ENCODE results near the gene CPTP.

Gene CPTP

GRCh38 chr1:1296070-1297061, 28.2 kb upstream of the CPTP start:
- no peak for TF ChIP-seq GATA2 (IDR thresholded peaks at IDR 0.05; ENCODE audit: low read depth, low read length)
- no peak for TF ChIP-seq GATA3 (IDR thresholded peaks at IDR 0.05; ENCODE audit: low read depth, low read length)

- TF ChIP-seq GATA2 (IDR thresholded peaks at IDR 0.05; ENCODE audit: low read depth, low read length) (no peak), GATA3 (IDR thresholded peaks at IDR 0.05; ENCODE audit: low read depth, low read length) (no peak)
Measured at GRCh38 chr1:1297802-1298424, 26.7 kb upstream of the CPTP start.

- TF ChIP-seq GATA3 (IDR thresholded peaks at IDR 0.05; ENCODE audit: low read depth, low read length) (no peak), GATA2 (IDR thresholded peaks at IDR 0.05; ENCODE audit: low read depth, low read length) (no peak)
Measured at GRCh38 chr1:1298861-1299685, 25.5 kb upstream of the CPTP start.

- TF ChIP-seq GATA2 (IDR thresholded peaks at IDR 0.05; ENCODE audit: low read depth, low read length) (no peak), GATA3 (IDR thresholded peaks at IDR 0.05; ENCODE audit: low read depth, low read length) (no peak)
Measured at GRCh38 chr1:1299686-1300351, 24.8 kb upstream of the CPTP start.

DNA sequence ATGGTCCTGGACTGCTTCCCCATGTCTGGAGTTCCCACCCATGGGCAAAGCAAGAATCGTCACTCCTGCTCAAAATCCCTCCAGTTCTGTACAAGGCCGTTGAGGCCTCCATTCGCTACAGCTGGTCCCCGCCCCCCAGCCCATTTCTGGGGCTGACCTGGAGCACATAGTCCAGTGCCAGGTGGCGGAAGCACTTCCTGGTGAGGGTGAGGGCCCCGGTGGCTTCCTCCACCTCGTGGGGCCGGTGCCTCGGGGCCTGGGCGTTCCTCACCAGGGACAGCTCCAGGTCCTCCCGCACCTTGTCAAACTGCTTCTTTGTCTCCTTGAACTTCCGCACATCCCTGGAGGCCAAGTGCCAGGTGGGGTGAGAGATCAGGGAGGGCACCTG, 24.3 kb upstream of the CPTP start:
- TF ChIP-seq GATA3 (IDR thresholded peaks at IDR 0.05; ENCODE audit: low read depth, low read length) = no peak
- no peak for TF ChIP-seq GATA2 (IDR thresholded peaks at IDR 0.05; ENCODE audit: low read depth, low read length)

GRCh38 chr1:1302006-1302430, 22.6 kb upstream of the CPTP start:
- TF ChIP-seq GATA2 (IDR thresholded peaks at IDR 0.05; ENCODE audit: low read depth, low read length) = no peak
- no peak for TF ChIP-seq GATA3 (IDR thresholded peaks at IDR 0.05; ENCODE audit: low read depth, low read length)

DNA sequence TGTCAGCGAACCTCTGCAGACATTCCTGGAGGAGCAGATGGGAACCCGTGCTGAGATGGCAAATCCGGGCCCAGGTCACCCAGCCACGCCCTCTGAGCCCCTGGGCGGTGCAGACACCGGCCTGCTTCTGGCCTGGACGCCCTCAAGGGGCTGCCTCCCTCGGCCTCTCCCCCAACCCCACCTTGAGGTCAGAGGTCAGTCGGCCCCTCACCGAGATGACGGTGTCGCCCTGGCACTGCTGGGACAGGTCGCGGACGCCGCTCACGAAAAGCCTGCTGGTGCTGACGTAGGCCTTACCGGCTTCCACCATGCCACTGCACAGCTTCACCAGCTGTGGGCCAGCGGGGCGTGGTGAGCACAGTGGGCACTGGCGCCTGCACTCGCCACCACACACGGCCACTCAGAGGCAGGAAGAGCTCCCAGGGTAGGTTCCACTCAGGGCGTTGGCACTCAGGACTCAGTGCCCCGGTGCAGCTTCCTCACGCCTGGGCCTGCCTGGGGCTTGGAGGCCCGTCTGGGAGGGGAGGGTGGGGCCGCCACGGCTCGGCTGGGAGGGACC, 21.6 kb upstream of the CPTP start:
- no peak for TF ChIP-seq GATA3 (IDR thresholded peaks at IDR 0.05; ENCODE audit: low read depth, low read length)

- no peak for TF ChIP-seq GATA2 (IDR thresholded peaks at IDR 0.05; ENCODE audit: low read depth, low read length)
- no peak for TF ChIP-seq GATA3 (IDR thresholded peaks at IDR 0.05; ENCODE audit: low read depth, low read length)
Measured at GRCh38 chr1:1303736-1304135, 20.9 kb upstream of the CPTP start.

- no peak for TF ChIP-seq GATA2 (IDR thresholded peaks at IDR 0.05; ENCODE audit: low read depth, low read length)
- TF ChIP-seq GATA3 (IDR thresholded peaks at IDR 0.05; ENCODE audit: low read depth, low read length) = no peak
Measured at GRCh38 chr1:1304331-1305299, 20.0 kb upstream of the CPTP start.

DNA sequence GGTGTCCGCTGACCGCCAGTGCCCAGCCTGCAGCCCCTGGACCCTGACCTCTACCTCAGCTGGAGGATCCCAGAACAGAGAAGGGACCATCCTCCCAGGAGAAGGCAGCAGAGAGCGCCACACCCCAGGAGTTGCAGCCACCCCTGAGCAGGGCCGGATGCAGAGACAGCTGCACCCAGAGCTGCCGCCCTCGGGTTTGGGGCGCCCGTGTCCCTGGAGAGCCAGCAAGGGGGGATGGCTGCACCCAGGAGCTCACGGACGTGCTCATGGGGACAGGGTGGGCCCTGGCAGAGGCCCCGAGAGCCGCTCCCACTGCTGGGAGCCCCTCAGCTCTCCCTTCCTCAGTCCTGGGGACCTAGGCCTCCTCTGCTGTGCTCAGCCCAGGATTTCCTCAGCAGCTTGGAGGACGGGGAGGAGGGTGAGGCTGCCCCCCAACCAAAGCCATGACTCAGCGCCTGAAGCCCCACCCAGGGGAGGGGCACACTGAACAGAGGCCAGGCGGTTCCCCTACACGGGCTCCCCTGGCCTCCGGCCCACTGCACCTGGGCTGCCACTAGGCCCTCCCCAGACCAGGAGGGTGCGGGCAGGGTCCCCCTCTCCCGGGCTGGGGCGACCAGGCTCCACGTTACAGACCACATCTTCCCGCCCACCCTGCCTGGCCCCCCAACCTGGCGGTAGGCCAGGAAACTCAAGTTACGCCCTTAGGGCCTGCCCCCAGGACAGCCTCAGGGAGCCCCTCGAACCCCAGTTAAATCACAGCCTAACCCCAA, 19.1 kb upstream of the CPTP start:
- TF ChIP-seq GATA2 (IDR thresholded peaks at IDR 0.05; ENCODE audit: low read depth, low read length) (no peak), GATA3 (IDR thresholded peaks at IDR 0.05; ENCODE audit: low read depth, low read length) (no peak)

GRCh38 chr1:1306070-1306660, 18.4 kb upstream of the CPTP start:
- TF ChIP-seq GATA3 (IDR thresholded peaks at IDR 0.05; ENCODE audit: low read depth, low read length) (no peak), GATA2 (IDR thresholded peaks at IDR 0.05; ENCODE audit: low read depth, low read length) (no peak)
